ENCODE measurements around the gene LSR.

DNA sequence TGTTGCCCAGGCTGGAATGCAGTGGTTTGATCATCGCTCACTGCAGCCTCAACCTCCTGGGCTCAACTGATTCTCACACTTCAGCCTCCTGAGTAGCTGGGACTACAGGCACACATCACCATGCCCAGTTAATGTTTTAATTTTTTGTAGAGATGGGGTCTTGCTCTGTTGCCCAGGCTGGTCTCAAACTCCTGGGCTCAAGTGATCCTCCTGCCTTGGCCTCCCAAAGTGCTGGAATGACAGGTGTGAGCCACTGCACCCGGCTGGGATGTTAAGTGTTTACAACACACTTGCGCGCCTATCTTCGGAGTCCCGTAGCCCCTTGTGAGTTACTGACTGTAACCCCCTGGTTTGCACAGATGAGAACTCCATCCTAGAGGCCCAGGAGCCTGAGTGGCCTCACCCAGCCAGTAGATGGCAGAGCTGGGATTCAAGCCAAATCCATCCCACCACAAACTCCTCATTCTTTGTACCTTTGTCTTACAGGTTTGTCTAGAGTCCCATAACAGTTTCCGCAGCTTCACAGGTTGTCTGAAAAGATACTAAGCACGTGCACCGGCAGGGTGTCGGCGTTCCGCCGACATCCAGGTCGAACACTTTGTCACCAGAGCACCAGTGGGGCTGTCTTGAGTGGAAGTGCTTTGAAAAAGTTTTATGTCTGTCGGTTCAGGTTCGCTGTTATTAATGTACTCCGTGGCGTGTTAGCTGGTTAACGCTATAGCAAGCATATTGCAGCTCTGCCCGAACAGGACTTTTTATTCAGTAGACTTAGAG is 57.9 kb downstream of the LSR start:
- TF ChIP-seq, protein P1, sequence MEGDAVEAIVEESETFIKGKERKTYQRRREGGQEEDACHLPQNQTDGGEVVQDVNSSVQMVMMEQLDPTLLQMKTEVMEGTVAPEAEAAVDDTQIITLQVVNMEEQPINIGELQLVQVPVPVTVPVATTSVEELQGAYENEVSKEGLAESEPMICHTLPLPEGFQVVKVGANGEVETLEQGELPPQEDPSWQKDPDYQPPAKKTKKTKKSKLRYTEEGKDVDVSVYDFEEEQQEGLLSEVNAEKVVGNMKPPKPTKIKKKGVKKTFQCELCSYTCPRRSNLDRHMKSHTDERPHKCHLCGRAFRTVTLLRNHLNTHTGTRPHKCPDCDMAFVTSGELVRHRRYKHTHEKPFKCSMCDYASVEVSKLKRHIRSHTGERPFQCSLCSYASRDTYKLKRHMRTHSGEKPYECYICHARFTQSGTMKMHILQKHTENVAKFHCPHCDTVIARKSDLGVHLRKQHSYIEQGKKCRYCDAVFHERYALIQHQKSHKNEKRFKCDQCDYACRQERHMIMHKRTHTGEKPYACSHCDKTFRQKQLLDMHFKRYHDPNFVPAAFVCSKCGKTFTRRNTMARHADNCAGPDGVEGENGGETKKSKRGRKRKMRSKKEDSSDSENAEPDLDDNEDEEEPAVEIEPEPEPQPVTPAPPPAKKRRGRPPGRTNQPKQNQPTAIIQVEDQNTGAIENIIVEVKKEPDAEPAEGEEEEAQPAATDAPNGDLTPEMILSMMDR (IDR thresholded peaks at IDR 0.05) = no peak
- TF ChIP-seq POLR2AphosphoS5 (IDR thresholded peaks at IDR 0.05; ENCODE audit: low read depth, low read length) = no peak
- TF ChIP-seq, protein P2, sequence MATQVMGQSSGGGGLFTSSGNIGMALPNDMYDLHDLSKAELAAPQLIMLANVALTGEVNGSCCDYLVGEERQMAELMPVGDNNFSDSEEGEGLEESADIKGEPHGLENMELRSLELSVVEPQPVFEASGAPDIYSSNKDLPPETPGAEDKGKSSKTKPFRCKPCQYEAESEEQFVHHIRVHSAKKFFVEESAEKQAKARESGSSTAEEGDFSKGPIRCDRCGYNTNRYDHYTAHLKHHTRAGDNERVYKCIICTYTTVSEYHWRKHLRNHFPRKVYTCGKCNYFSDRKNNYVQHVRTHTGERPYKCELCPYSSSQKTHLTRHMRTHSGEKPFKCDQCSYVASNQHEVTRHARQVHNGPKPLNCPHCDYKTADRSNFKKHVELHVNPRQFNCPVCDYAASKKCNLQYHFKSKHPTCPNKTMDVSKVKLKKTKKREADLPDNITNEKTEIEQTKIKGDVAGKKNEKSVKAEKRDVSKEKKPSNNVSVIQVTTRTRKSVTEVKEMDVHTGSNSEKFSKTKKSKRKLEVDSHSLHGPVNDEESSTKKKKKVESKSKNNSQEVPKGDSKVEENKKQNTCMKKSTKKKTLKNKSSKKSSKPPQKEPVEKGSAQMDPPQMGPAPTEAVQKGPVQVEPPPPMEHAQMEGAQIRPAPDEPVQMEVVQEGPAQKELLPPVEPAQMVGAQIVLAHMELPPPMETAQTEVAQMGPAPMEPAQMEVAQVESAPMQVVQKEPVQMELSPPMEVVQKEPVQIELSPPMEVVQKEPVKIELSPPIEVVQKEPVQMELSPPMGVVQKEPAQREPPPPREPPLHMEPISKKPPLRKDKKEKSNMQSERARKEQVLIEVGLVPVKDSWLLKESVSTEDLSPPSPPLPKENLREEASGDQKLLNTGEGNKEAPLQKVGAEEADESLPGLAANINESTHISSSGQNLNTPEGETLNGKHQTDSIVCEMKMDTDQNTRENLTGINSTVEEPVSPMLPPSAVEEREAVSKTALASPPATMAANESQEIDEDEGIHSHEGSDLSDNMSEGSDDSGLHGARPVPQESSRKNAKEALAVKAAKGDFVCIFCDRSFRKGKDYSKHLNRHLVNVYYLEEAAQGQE (IDR thresholded peaks at IDR 0.05; ENCODE audit: insufficient read depth in 1 of 2, low read depth in 2 of 2, low read length in 1 of 2) = no peak

Measured in Panc1 (cell line).